RWPE2 (cell line): ENCODE results near the gene DES.

Experiments
- ATAC-seq: fragments of 200-7000 bp; cut with Tn5 transposase; 3 replicates; pipeline ENCODE4 v1.9.1; 2021; ENCODE audit warnings: low read depth
- DNase-seq: peaks from one replicate; pipeline ENCODE4 v3.0.0-alpha.2; 2020; ENCODE audit warnings: low spot score
- H3K27ac ChIP-seq: fragments of 450-650 bp; 2 replicates; pipeline ENCODE4 v1.5.1; 2017; ENCODE audit warnings: mild to moderate bottlenecking; ENCODE audit not compliant: poor library complexity, severe bottlenecking
- H3K27me3 ChIP-seq: fragments of 250-450 bp; sonication (Bioruptor Pico); 2 replicates; pipeline ENCODE4 v1.5.1; 2021; ENCODE audit warnings: mild to moderate bottlenecking, moderate library complexity; ENCODE audit not compliant: insufficient read depth, poor library complexity, severe bottlenecking
- H3K36me3 ChIP-seq: fragments of 250-450 bp; sonication (Bioruptor Pico); 2 replicates; pipeline ENCODE4 v1.5.1; 2020; ENCODE audit warnings: low read depth, mild to moderate bottlenecking, moderate library complexity
- H3K4me1 ChIP-seq: fragments of 250-450 bp; sonication (Bioruptor Pico); 2 replicates; pipeline ENCODE4 v1.5.1; 2021; ENCODE audit warnings: mild to moderate bottlenecking, moderate library complexity; ENCODE audit not compliant: insufficient read depth, poor library complexity, severe bottlenecking
- H3K4me3 ChIP-seq: fragments of 250-450 bp; sonication (Bioruptor Pico); 2 replicates; pipeline ENCODE4 v1.5.1; 2021; ENCODE audit warnings: mild to moderate bottlenecking, moderate library complexity; ENCODE audit not compliant: severe bottlenecking
- H3K9me3 ChIP-seq: fragments of 250-450 bp; sonication (Bioruptor Pico); 2 replicates; pipeline ENCODE4 v1.5.1; 2021; ENCODE audit warnings: mild to moderate bottlenecking, moderate library complexity; ENCODE audit not compliant: severe bottlenecking
- TF ChIP-seq, protein P1 (sequence below): fragments of 450-650 bp; IDR thresholded peaks from one replicate; pipeline ENCODE4 v1.5.1; 2017; ENCODE audit warnings: mild to moderate bottlenecking, moderate library complexity; ENCODE audit not compliant: poor library complexity, severe bottlenecking

The DES gene

DNA sequence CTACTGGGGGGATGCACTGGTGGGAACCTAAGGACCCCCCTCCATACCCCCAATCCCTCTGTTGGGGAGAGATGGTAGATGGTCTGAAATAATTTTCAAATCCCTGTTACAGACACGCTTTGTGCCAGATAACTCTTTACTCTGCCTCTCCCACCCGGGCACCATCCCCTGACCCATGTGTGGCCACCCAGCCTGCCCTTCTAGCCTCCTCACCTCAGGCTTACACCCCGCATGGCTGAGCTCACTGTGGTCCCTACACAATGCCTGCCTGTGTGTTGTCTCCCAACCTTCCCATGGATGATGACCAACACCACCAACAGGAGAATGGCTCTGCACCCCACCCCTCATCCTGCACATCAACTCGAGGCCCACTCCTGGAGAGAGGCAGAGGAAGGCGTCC lies 31.4 kb downstream of the DES start:
- Histone ChIP-seq H3K36me3 (peaks cover 4% of the 10 kb centered on the region), H3K27ac (peak overlapping the region; percentile 8), H3K4me1 (peaks cover 24% of the 10 kb centered on the region), H3K9me3 (no peaks in the 10 kb centered on the region), H3K4me3 (no peak overlapping the region), H3K27me3 (no peaks in the 10 kb centered on the region)
- TF ChIP-seq, protein P1, sequence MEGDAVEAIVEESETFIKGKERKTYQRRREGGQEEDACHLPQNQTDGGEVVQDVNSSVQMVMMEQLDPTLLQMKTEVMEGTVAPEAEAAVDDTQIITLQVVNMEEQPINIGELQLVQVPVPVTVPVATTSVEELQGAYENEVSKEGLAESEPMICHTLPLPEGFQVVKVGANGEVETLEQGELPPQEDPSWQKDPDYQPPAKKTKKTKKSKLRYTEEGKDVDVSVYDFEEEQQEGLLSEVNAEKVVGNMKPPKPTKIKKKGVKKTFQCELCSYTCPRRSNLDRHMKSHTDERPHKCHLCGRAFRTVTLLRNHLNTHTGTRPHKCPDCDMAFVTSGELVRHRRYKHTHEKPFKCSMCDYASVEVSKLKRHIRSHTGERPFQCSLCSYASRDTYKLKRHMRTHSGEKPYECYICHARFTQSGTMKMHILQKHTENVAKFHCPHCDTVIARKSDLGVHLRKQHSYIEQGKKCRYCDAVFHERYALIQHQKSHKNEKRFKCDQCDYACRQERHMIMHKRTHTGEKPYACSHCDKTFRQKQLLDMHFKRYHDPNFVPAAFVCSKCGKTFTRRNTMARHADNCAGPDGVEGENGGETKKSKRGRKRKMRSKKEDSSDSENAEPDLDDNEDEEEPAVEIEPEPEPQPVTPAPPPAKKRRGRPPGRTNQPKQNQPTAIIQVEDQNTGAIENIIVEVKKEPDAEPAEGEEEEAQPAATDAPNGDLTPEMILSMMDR: no peak
- DNase-seq (peak; percentile 25), ATAC-seq (no peak)

DNA sequence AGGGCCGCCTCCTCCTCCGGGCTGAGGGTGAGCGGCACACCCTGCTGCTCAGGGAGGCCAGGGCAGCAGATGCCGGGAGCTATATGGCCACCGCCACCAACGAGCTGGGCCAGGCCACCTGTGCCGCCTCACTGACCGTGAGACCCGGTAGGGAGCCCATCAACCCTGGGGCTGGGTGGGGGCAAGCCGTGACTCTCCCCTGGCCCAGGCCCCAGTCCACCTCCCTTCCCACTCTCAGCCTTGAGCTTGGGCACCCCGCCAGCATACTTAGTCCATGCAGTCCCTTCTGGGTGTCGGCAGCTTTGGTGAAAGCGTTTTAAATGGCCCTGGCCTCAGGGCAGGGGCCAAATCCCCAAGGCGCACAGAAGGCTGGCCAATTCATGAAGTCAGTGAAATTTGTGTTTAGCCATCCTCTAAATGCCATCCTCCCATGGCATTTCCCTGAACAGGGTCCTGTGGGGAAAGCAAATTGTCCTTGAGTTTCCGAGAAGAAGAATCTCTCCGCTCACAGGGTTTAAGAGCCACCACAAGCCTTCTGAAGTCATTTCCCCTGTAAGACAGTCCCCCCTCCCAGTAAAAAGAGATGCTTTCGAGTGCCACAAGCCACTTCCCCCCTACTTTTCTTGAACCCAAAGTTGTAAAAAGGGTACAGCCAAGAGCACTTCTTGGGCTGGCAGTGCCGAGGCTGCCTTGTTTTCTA lies 33.6 kb downstream of the DES start:
- peaks cover 24% of the 10 kb centered on the region for H3K4me1 ChIP-seq
- TF ChIP-seq, protein P1: no peak
- DNase-seq (peak; percentile 66), ATAC-seq (no peak)
- H3K4me3 ChIP-seq: no peak overlapping the region
- H3K27ac ChIP-seq: peak overlapping the region; percentile 90
- H3K27me3 ChIP-seq: no peaks in the 10 kb centered on the region
- no peaks in the 10 kb centered on the region for H3K9me3 ChIP-seq
- no peaks in the 10 kb centered on the region; the same call in none of the 2 replicates for H3K36me3 ChIP-seq

DNA sequence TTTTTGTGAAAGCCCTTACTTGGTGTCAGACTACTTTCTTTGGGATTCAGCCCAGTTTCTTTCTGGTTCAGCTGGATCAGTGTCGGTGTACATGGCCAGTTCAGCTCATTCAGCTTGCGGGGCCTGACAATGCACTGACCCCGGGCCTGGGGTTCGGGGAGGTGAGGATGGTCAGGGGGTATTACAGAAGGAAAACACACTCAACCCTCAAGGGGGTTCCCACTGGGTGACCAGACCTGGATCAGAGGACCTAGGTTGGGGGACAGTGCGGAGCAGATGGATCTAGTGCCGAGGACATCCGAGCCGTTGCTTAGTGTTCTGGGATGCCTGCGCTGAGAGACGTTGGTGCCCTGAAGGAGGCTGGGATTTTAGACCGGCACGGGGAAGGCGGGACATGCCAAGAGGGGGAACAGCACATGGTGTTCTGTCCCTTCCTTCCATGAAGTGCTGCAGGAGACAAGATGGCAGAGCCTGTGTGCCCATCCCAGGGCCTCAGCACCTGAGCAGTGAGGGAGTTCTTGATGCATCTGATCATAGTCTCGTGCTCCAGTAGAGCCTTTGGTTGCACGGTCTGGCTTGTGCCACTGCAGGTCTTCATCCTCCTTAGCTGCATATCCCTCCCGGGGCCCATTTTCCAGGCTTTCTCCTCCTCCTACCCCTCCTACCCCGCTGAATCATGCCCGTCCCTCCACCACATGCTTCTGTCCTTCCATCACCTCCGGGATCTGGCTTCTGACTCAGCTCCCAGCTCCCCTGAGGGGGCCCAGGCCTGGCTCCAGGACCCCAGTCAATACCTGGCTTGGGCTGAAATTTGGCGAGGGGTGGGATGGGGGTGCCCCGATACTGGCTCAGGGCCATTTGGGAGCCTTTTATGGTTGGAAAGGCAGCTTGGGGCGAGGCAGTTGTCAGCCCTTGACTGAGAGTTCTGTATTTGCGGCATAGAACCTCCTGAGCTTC lies 34.5 kb downstream of the DES start:
- H3K27ac ChIP-seq: peak overlapping the region; percentile 90
- ATAC-seq (peak; percentile 97), DNase-seq (peak; percentile 96)
- H3K4me1 ChIP-seq: peaks cover 25% of the 10 kb centered on the region
- H3K36me3 ChIP-seq: no peaks in the 10 kb centered on the region; the same call in none of the 2 replicates
- H3K27me3 ChIP-seq: no peaks in the 10 kb centered on the region
- H3K4me3 ChIP-seq: no peak overlapping the region
- TF ChIP-seq, protein P1: no peak
- no peaks in the 10 kb centered on the region for H3K9me3 ChIP-seq

DNA sequence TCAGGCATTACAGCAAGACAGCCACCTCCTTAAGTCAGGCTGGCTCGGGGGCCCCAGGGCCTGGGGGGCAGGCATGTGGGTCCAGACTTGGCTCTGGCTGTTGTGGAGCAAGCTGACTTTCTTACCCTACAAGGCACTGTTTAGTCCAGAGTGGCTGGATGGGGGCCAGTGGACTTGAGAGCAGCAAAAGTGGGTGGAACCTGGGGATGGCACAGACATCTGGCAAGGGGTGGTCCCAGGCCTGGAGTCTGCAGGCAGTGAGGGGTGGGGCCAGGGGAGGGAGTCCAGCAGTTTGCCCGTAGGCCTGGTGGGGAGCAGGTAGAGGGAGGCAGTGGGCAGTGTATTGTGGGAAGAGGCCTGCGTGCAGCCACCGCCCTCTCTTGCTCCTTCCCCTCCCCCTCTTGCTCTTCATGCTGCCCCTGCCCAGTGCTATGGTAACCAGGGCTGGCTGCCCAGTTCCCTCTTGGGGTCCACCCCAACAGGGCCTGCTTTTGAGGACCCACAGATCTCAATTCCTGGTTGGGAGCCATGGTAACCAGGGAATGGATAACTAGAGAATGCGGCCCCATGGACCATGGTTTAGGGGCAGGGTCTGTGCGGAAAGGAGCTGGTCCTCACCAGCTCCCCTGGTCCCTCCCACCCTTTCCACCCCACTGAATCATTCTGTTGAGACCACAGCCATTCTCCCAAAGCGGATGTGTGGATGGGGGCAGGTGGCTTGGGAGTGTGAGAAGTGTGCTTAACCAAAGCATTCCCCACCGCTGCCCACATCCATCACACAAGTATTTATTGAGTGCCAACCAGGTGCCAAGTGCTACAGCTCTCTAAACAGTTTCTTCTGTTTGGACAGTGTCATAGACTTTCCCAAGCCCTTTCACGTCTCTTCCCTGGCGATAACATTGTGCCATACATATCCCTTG lies 35.8 kb downstream of the DES start:
- DNase-seq (peak; percentile 81), ATAC-seq (peak; percentile 22)
- peak overlapping the region; percentile 90 for H3K27ac ChIP-seq
- no peaks in the 10 kb centered on the region for H3K9me3 ChIP-seq
- TF ChIP-seq, protein P1: no peak
- no peaks in the 10 kb centered on the region; the same call in 1 of the 2 replicates for H3K36me3 ChIP-seq
- H3K4me3 ChIP-seq: no peak overlapping the region
- peaks cover 28% of the 10 kb centered on the region for H3K4me1 ChIP-seq
- no peaks in the 10 kb centered on the region for H3K27me3 ChIP-seq
